ENCODE data around the gene CASQ2. TPM values are rescaled to one million over a fixed set of nuclear protein-coding genes. Genes with fewer than 3 reads are reported as not detected.

CASQ2 gene
- total and polyA plus RNA-seq, 2 donors (not counting 3 experiments of a cell fraction or from before 2014, with no cell fraction given), result not detected

DNA sequence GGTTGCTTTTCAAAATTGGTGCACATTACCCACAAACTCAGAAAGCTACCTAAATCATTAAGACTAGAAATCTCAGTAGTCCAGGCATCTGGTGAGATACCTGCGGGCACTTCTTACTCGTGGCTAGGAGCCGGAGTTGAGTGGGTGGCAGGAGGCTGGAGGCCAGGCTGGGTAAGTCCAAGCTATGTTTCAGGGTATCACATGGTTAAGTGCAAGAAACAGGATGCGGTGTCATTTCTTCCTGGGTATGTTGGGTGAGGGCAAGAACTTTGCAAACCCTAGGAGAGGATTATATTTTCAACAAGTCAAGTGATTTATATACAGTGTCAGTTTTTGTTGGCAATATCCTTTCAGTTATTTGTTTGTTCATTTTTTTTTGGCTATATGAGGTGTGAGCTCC, 85.7 kb downstream of the CASQ2 start:
- Histone ChIP-seq H3K4me3 (replicated peaks in 1 of 3; ENCODE audit: insufficient read depth in 1 of 3, low read depth in 1 of 3, low read length in 3 of 3) (no peak overlapping the region), H3K4me1 (ENCODE audit: control insufficient read depth, extremely low read depth, insufficient read depth, low read length) (no peaks in the 10 kb centered on the region)
- DNase-seq (ENCODE audit: low read depth, low spot score), result no peak

More for the DNA sequence above, 85.7 kb downstream of the CASQ2 start:
- Histone ChIP-seq H3K27me3 (ENCODE audit: control insufficient read depth in 2 of 2, insufficient read depth in 2 of 2, low read length in 2 of 2) (no peaks in the 10 kb centered on the region), H3K4me2 (ENCODE audit: insufficient read depth, low read length) (no peak overlapping the region), H3K9me1 (replicated peaks; ENCODE audit: control insufficient read depth, extremely low read depth, insufficient read depth, low read length) (no peaks in the 10 kb centered on the region), H3K9me3 (replicated peaks; ENCODE audit: control insufficient read depth, insufficient read depth, low read length) (no peaks in the 10 kb centered on the region), H3K36me3 (ENCODE audit: control insufficient read depth in 2 of 2, extremely low read depth in 1 of 2, insufficient read depth in 2 of 2, low read length in 2 of 2) (peaks cover 4 to 7% of the 10 kb centered on the region in 2 experiments), H2AFZ (ENCODE audit: low read depth, low read length) (no peak overlapping the region), H3K27ac (ENCODE audit: insufficient read depth, low read depth, low read length) (no peak overlapping the region), H3K79me2 (ENCODE audit: control insufficient read depth, insufficient read depth, low read length) (no peaks in the 10 kb centered on the region), H4K20me1 (replicated peaks; ENCODE audit: control insufficient read depth, extremely low read depth, insufficient read depth, low read length) (no peaks in the 10 kb centered on the region), H3K9ac (replicated peaks; ENCODE audit: extremely low read depth, insufficient read depth, low read length) (no peak overlapping the region)
- intact Hi-C loops (cut with micrococcal nuclease), result no loop called here
- dilution Hi-C loops (cut with MboI; ENCODE audit: extremely low pct_ligation_motif_present, low sequenced_read_pairs), result no loop called here
- FAIRE-seq, result no peak
- ChIA-PET CTCF (interaction anchor here (1.0 to 1.7 kb wide), 4 partner anchors 21 to 74 kb away, joined by 3 to 7 read pairs (median 4); no protein-coding TSS in a partner anchor), POLR2A (no interaction called here)
- BruUV-seq (replicated peaks), result no TSS peak
- no peak for TF ChIP-seq FOS (IDR thresholded peaks at IDR 0.05; ENCODE audit: borderline replicate concordance, insufficient read depth, low read length)
- TF ChIP-seq POLR2AphosphoS5 (IDR thresholded peaks at IDR 0.05; ENCODE audit: insufficient read depth, low read depth, low read length), result no peak
- TF ChIP-seq MYC (IDR thresholded peaks at IDR 0.05; ENCODE audit: low read depth, low read length), result no peak
- TF ChIP-seq, protein P1, sequence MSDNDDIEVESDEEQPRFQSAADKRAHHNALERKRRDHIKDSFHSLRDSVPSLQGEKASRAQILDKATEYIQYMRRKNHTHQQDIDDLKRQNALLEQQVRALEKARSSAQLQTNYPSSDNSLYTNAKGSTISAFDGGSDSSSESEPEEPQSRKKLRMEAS (IDR thresholded peaks at IDR 0.05; ENCODE audit: insufficient read depth, insufficient read length), result no peak
- no peak for TF ChIP-seq JUN (IDR thresholded peaks at IDR 0.05; ENCODE audit: borderline replicate concordance, insufficient read depth, insufficient read length, low read depth)
- no peak for TF ChIP-seq GATA2 (IDR thresholded peaks at IDR 0.05; ENCODE audit: insufficient read depth, insufficient read length, low read depth, low read length)
- TF ChIP-seq EZH2 (IDR thresholded peaks at IDR 0.05; ENCODE audit: borderline replicate concordance, low read depth, low read length, severe bottlenecking), result no peak
- TF ChIP-seq, protein P2, sequence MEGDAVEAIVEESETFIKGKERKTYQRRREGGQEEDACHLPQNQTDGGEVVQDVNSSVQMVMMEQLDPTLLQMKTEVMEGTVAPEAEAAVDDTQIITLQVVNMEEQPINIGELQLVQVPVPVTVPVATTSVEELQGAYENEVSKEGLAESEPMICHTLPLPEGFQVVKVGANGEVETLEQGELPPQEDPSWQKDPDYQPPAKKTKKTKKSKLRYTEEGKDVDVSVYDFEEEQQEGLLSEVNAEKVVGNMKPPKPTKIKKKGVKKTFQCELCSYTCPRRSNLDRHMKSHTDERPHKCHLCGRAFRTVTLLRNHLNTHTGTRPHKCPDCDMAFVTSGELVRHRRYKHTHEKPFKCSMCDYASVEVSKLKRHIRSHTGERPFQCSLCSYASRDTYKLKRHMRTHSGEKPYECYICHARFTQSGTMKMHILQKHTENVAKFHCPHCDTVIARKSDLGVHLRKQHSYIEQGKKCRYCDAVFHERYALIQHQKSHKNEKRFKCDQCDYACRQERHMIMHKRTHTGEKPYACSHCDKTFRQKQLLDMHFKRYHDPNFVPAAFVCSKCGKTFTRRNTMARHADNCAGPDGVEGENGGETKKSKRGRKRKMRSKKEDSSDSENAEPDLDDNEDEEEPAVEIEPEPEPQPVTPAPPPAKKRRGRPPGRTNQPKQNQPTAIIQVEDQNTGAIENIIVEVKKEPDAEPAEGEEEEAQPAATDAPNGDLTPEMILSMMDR (IDR thresholded peaks at IDR 0.05; ENCODE audit: extremely low read depth in 1 of 2, insufficient read depth in 1 of 2, low read depth in 1 of 2, low read length in 2 of 2), result no peak
- TF ChIP-seq POLR2A (IDR thresholded peaks at IDR 0.05; ENCODE audit: low read depth, low read length), result no peak

Measured in endothelial cell of umbilical vein (primary cell).